Measurements from ENCODE around the gene GSTT2. TPM values are rescaled to one million over a fixed set of nuclear protein-coding genes. Genes with fewer than 3 reads are reported as not detected.

The GSTT2 gene
- total RNA-seq, 3 donors from 2014 or later: not detected

Other genes starting within 250 kb of the GSTT2 start
- gene ZNF70, start 229.0 kb upstream of the GSTT2 start, total RNA-seq: 1 to 10 TPM; 2.3 to 3.0 (median 2.6) TPM
- gene VPREB3, start 225.7 kb upstream of the GSTT2 start, total RNA-seq: not detected
- under 1 TPM in 2 of 3 donors, not detected in 1; 0.11 to 0.30 TPM for gene C22orf15, start 217.1 kb upstream of the GSTT2 start, total RNA-seq
- 100 to 1,000 TPM; 113 to 204 (median 187) TPM for gene CHCHD10, start 212.2 kb upstream of the GSTT2 start, total RNA-seq
- 1 to 10 TPM in 1 of 3 donors, under 1 TPM in 2; 0.65 to 2.2 (median 0.69) TPM for gene MMP11, start 207.3 kb upstream of the GSTT2 start, total RNA-seq
- 100 to 1,000 TPM; 105 to 128 (median 109) TPM for gene SMARCB1, start 193.2 kb upstream of the GSTT2 start, total RNA-seq
- 1 to 10 TPM; 5.7 to 7.1 (median 6.9) TPM for gene DERL3, start 141.1 kb upstream of the GSTT2 start, total RNA-seq
- gene SLC2A11, start 122.3 kb upstream of the GSTT2 start, total RNA-seq: 1 to 10 TPM; 2.0 to 3.3 (median 2.4) TPM
- gene MIF, start 85.8 kb upstream of the GSTT2 start, total RNA-seq: 1,000 to 10,000 TPM; 1,069 to 1,172 (median 1,160) TPM
- not detected for gene GSTT2B, start 18.9 kb upstream of the GSTT2 start, total RNA-seq
- gene DDTL, start 13.2 kb upstream of the GSTT2 start, total RNA-seq: 1 to 10 TPM in 2 of 3 donors, not detected in 1; 2.2 to 3.0 TPM
- 100 to 1,000 TPM in 1 of 3 donors, 10 to 100 TPM in 2; 74.2 to 107 (median 85.1) TPM for gene DDT, start 5.7 kb upstream of the GSTT2 start, total RNA-seq
- gene GSTT4, start 25.3 kb downstream of the GSTT2 start, total RNA-seq: not detected
- 10 to 100 TPM; 61.5 to 69.7 (median 67.0) TPM for gene CABIN1, start 31.2 kb downstream of the GSTT2 start, total RNA-seq
- gene SUSD2, start 201.4 kb downstream of the GSTT2 start, total RNA-seq: 1 to 10 TPM; 1.2 to 1.7 (median 1.6) TPM

All from activated T-cell treated with anti-CD3 and anti-CD28 coated beads, Interleukin-2, amount 50 U/mL, for 4 hours (primary cell).